ENCODE measurements around the gene POU6F1. TPM values are rescaled to one million over a fixed set of nuclear protein-coding genes. Genes with fewer than 3 reads are reported as not detected.
A peak's percentile ranks its signal among the peaks of the same experiment; 100 is the strongest.

The POU6F1 gene
- total RNA-seq (2014; rRNA removed; shearing (Covaris generic)): 1.2 and 2.6 TPM in 2 replicates
- 5.0 and 5.5 TPM in 2 replicates for total RNA-seq (2022)
- Bru-seq, nascent RNA: percentile 38 among the genes with signal in this experiment
- BruChase-seq, experiment 1, labeled RNA remaining after a 6-hour chase: percentile 37 among the genes with signal in this experiment
- BruChase-seq, experiment 2, labeled RNA remaining after a 2-hour chase: percentile 42 among the genes with signal in this experiment
- long read RNA-seq, partial matches to known transcripts: 2 of 3 reads
- long read RNA-seq, other reads (novel, unspliced or antisense): 1 of 3 reads

GRCh38 chr12:51217968-51218606 is at the start of gene POU6F1:
POU6F1 (minus strand) TSS chr12:51218062; CDS start chr12:51206836, 11,226 bp downstream.
- peak within 1 kb of the TSS; percentile 95 for H3K4me2 ChIP-seq (ENCODE audit: low read length)
- POLR2A ChIA-PET: interaction anchor here (0.6 to 2.3 kb wide), 15 partner anchors 9 to 785 kb away, joined by 3 to 18 read pairs (median 4); partner anchors contain the start of genes CSRNP2 and DAZAP2
- CTCF ChIA-PET (ENCODE audit: unreplicated experiment): interaction anchor here (0.6 to 1.6 kb wide), 4 partner anchors 22 to 457 kb away, joined by 3 to 8 read pairs (median 4); partner anchors contain the start of gene SLC11A2
- no peaks in the 10 kb centered on the region for H3K36me3 ChIP-seq (ENCODE audit: insufficient read depth, low read length)
- no peaks in the 10 kb centered on the region for H3K79me2 ChIP-seq (ENCODE audit: insufficient read depth, low read depth, low read length)
- peak; percentile 83 for DNase-seq (ENCODE audit: low spot score)
- peak within 1 kb of the TSS; percentile 40 for H3K27ac ChIP-seq (ENCODE audit: low read depth, low read length, poor library complexity, severe bottlenecking)
- H4K20me1 ChIP-seq (ENCODE audit: insufficient read depth, low read length): no peaks in the 10 kb centered on the region
- no TSS peak for BruUV-seq (replicated peaks)
- TF ChIP-seq CTCF (conservative IDR thresholded peaks at IDR 0.05; ENCODE audit: low read length) (peak; percentile 61), EZH2phosphoT487 (IDR thresholded peaks at IDR 0.05; ENCODE audit: borderline replicate concordance, low read depth, low read length) (no peak)
- H3K4me1 ChIP-seq (ENCODE audit: insufficient read depth, low read length, poor library complexity, severe bottlenecking): peaks cover 21% of the 10 kb centered on the region
- no peaks in the 10 kb centered on the region for H3K9me3 ChIP-seq (ENCODE audit: low read length)
- no peaks in the 10 kb centered on the region for H3K9me2 ChIP-seq (ENCODE audit: insufficient read depth, low read length)
- peak within 1 kb of the TSS; percentile 69 for H3K4me3 ChIP-seq (ENCODE audit: low read depth, low read length, poor library complexity, severe bottlenecking)
- peak within 1 kb of the TSS; percentile 79 for H2AFZ ChIP-seq (ENCODE audit: low read length)
- intact Hi-C loops (cut with micrococcal nuclease; ENCODE audit: unreplicated experiment): loop anchor here (1.0 to 10.0 kb wide), 5 partner anchors 20 to 170 kb away; partner anchors contain the start of genes CSRNP2, DAZAP2, LETMD1 and TFCP2

- Histone ChIP-seq H3K27ac (ENCODE audit: low read depth, low read length, poor library complexity, severe bottlenecking) (no peak overlapping the region), H3K9me2 (ENCODE audit: insufficient read depth, low read length) (no peaks in the 10 kb centered on the region), H3K4me1 (ENCODE audit: insufficient read depth, low read length, poor library complexity, severe bottlenecking) (no peaks in the 10 kb centered on the region), H4K20me1 (ENCODE audit: insufficient read depth, low read length) (no peaks in the 10 kb centered on the region), H3K4me3 (ENCODE audit: low read depth, low read length, poor library complexity, severe bottlenecking) (no peak overlapping the region), H2AFZ (ENCODE audit: low read length) (no peak overlapping the region), H3K79me2 (ENCODE audit: insufficient read depth, low read depth, low read length) (no peaks in the 10 kb centered on the region), H3K9me3 (ENCODE audit: low read length) (no peaks in the 10 kb centered on the region), H3K36me3 (ENCODE audit: insufficient read depth, low read length) (no peaks in the 10 kb centered on the region), H3K4me2 (ENCODE audit: low read length) (no peak overlapping the region)
- no TSS peak for BruUV-seq (replicated peaks)
- intact Hi-C loops (cut with micrococcal nuclease; ENCODE audit: unreplicated experiment): no loop called here
- DNase-seq (ENCODE audit: low spot score): no peak
- POLR2A ChIA-PET: interaction anchor here (0.7 kb wide), 1 partner anchor 41 kb away, joined by 4 read pairs; no protein-coding TSS in a partner anchor
- CTCF ChIA-PET (ENCODE audit: unreplicated experiment): no interaction called here
- no peak for TF ChIP-seq CTCF (conservative IDR thresholded peaks at IDR 0.05; ENCODE audit: low read length)
- TF ChIP-seq EZH2phosphoT487 (IDR thresholded peaks at IDR 0.05; ENCODE audit: borderline replicate concordance, low read depth, low read length): no peak
These were observed 47.2 kb upstream of the POU6F1 start for GRCh38 chr12:51265024-51265423.
